GM12892 (cell line): ENCODE measurements around the gene DCP1B.

Source experiments
- POLR2A ChIP-seq: IDR thresholded peaks from 2 replicates; pipeline ENCODE4 v1.6.1; 2011; ENCODE audit warnings: low read depth, low read length, control low read depth
- TAF1 ChIP-seq: IDR thresholded peaks from 2 replicates; pipeline ENCODE4 v1.6.1; 2011; ENCODE audit warnings: low read depth, mild to moderate bottlenecking, control low read depth, low read length, borderline replicate concordance

GRCh38 chr12:2011643-2012607 lies 7.7 kb upstream of the DCP1B start:
- no peak for TF ChIP-seq TAF1
- no peak for TF ChIP-seq POLR2A
